Testis (tissue), 3 donors: ENCODE measurements around the gene MTHFR. TPM values are rescaled to one million over a fixed set of nuclear protein-coding genes. Genes with fewer than 3 reads are reported as not detected.

Source experiments
- DNase-seq: peaks from one replicate; pipeline ENCODE4 v3.0.0-alpha.2; 2019
- H3K27ac ChIP-seq, 2 donors: fragments of 200-600 bp; sonication (generic); one replicate each; pipeline ENCODE4 v1.5.1; 2019
- H3K27me3 ChIP-seq: fragments of 200-600 bp; sonication (generic); one replicate; pipeline ENCODE4 v1.5.1; 2019
- H3K36me3 ChIP-seq: fragments of 200-600 bp; sonication (generic); one replicate; pipeline ENCODE4 v1.5.1; 2017; ENCODE audit warnings: low read depth; ENCODE audit errors: missing control alignments
- H3K4me1 ChIP-seq: fragments of 200-600 bp; sonication (generic); one replicate; pipeline ENCODE4 v1.5.1; 2019
- H3K4me3 ChIP-seq, 2 donors: fragments of 200-600 bp; sonication (generic); one replicate each; pipeline ENCODE4 v1.5.1; 2017 to 2019
- H3K9me3 ChIP-seq: fragments of 200-600 bp; sonication (generic); one replicate; pipeline ENCODE4 v1.5.1; 2017
- CTCF ChIP-seq, 3 experiments: fragments of 450-650 bp in 2 of 3; fragments of 200-600 bp in 1 of 3; sonication (generic) in 1 of 3; IDR thresholded peaks; one replicate each; pipeline ENCODE4 v1.5.1; 2016 to 2019; ENCODE audit warnings: antibody characterized with exemption in 3 of 3, mild to moderate bottlenecking in 2 of 3, moderate library complexity in 1 of 3
- POLR2A ChIP-seq: fragments of 450-650 bp; IDR thresholded peaks from one replicate; pipeline ENCODE4 v1.6.1; 2017; ENCODE audit warnings: antibody characterized with exemption, mild to moderate bottlenecking, moderate library complexity
- WGBS, 2 donors: methylation state at CpG; one replicate each; pipeline ENCODE4 v1.1.5; 2018; 5-methylcytosine and 5-hydroxymethylcytosine counted together
- intact Hi-C: fragments of 100-400 bp; cut with DNase I; formaldehyde crosslinking; loops from one replicate; pipeline ENCODE4 v1.15.1; 2023; ENCODE audit warnings: low total_unique reads
- polyA plus RNA-seq: library from polyadenylated mRNA; stranded (reverse); fragments of 350-450 nt; fragmentation: Illumina TruSeq; extraction: RNeasy Lipid Tissue Mini Kit (QIAGEN cat#74804); gene quantifications from one replicate; pipeline ENCODE4 v1.2.3, GENCODE V29; 2014; ENCODE audit warnings: low read depth, low replicate concordance; ENCODE audit not compliant: insufficient read depth
- total RNA-seq, 2 donors: library from RNA; depleted of rRNA; stranded (reverse); fragments of >200 nt; gene quantifications; one replicate each; pipeline ENCODE4 v1.2.3, GENCODE V29; 2016

Gene MTHFR
- total and polyA plus RNA-seq, 3 donors from 2014 or later = 30.4 to 78.3 (median 68.3) TPM

DNA sequence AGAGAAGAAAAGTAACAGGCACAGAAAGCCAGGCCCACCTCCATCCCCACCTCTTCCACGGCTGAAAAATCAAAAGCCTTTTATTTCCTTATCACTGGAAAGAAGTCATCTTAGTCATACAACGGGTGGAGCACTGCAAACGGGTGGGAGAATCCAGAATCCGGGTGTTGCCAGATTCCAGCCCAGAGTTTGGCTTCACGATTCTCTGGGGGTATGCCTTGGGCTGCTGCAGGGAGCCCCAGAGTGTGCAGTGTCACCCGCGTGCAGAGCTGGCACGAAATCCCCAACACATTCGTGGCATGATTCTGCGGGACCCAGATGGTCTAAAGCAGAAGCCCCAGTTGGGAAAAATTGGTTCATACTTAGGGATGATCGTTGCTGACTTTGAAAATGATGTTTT lies 44.4 kb upstream of the MTHFR start:
- intact Hi-C loops = no loop called here
- WGBS, 2 donors = 50 to 56% methylated on average over 11 of the region's 11 CpGs
- no peak overlapping the region for H3K27ac ChIP-seq
- no peak for DNase-seq
- no peaks in the 10 kb centered on the region for H3K9me3 ChIP-seq
- H3K27me3 ChIP-seq = no peaks in the 10 kb centered on the region
- TF ChIP-seq CTCF (IDR thresholded peaks at IDR 0.05) = no peak
- no peak for TF ChIP-seq POLR2A
- H3K4me3 ChIP-seq = no peak overlapping the region
- no peaks in the 10 kb centered on the region for H3K4me1 ChIP-seq
- H3K36me3 ChIP-seq = no peaks in the 10 kb centered on the region

GRCh38 chr1:11848373-11848700 lies 42.6 kb upstream of the MTHFR start:
- no peak overlapping the region for H3K4me3 ChIP-seq
- H3K36me3 ChIP-seq = no peaks in the 10 kb centered on the region
- no peaks in the 10 kb centered on the region for H3K9me3 ChIP-seq
- intact Hi-C loops = no loop called here
- no peaks in the 10 kb centered on the region for H3K27me3 ChIP-seq
- DNase-seq = no peak
- H3K27ac ChIP-seq = no peak overlapping the region
- H3K4me1 ChIP-seq = no peaks in the 10 kb centered on the region
- WGBS, 2 donors = 74 to 80% methylated on average over 9 of the region's 9 CpGs
- TF ChIP-seq POLR2A = no peak
- no peak for TF ChIP-seq CTCF (IDR thresholded peaks at IDR 0.05)

- no peak for DNase-seq
- Histone ChIP-seq H3K4me3 (no peak within 1 kb of the TSS), H3K27me3 (no peaks in the 10 kb centered on the region), H3K27ac (no peak within 1 kb of the TSS), H3K4me1 (no peaks in the 10 kb centered on the region), H3K9me3 (no peaks in the 10 kb centered on the region), H3K36me3 (no peaks in the 10 kb centered on the region)
- TF ChIP-seq POLR2A = no peak
- no peak for TF ChIP-seq CTCF (IDR thresholded peaks at IDR 0.05)
- intact Hi-C loops = no loop called here
- WGBS, 2 donors = 71 to 75% methylated on average over 17 to 18 of the region's 18 CpGs
Measured at GRCh38 chr1:11847667-11848372, 42.1 kb upstream of the MTHFR start, which contains the start of gene NPPA. Gene NPPA (minus strand): TSS chr1:11847783. CDS start chr1:11847684, 99 bp downstream.

DNA sequence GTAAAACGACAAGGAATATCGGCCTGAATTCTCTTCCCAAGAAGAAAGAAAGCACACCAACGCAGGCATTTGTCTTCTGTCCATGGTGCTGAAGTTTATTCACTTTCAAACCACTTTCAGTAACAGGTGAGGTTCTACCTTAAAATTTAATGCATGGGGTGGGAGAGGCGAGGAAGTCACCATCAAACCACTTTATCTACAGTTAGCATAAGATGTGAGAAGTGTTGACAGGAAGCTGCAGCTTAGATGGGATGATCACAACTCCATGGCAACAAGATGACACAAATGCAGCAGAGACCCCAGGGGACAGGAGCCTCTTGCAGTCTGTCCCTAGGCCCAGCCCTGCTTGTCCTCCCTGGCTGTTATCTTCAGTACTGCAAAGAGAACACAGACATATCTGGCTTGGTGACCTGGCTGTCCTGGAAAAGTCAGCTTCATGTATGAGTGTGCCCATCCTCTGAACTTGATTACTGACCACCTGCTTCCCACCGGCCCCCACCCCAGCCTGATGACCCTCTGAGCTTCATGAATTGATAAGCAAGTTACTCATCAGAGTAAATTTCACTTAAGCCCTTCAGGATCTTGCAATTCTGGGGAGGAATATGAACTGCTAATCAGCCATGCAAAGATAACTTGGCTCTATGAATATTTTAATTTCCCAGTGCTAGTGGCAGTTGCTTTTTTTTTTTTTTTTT lies 40.0 kb upstream of the MTHFR start:
- Histone ChIP-seq H3K27ac (no peak overlapping the region), H3K36me3 (no peaks in the 10 kb centered on the region), H3K4me1 (no peaks in the 10 kb centered on the region), H3K27me3 (no peaks in the 10 kb centered on the region), H3K4me3 (no peak overlapping the region), H3K9me3 (no peaks in the 10 kb centered on the region)
- DNase-seq = no peak
- 59% methylated on average over 5 of the region's 5 CpGs for WGBS, 2 donors
- TF ChIP-seq CTCF (IDR thresholded peaks at IDR 0.05) (no peak), POLR2A (no peak)
- intact Hi-C loops = no loop called here
